ENCODE measurements around the gene SLC25A30. TPM values are rescaled to one million over a fixed set of nuclear protein-coding genes. Genes with fewer than 3 reads are reported as not detected.
"Not testable (repeated sequence)": the region's sequence is repeated elsewhere in the genome, so short reads cannot be mapped to it uniquely, and the experiment has no call there.

Gene SLC25A30
- total and polyA plus RNA-seq, 2 donors (not counting 1 experiment from before 2014, with no cell fraction given): 11.2 to 16.9 TPM

DNA sequence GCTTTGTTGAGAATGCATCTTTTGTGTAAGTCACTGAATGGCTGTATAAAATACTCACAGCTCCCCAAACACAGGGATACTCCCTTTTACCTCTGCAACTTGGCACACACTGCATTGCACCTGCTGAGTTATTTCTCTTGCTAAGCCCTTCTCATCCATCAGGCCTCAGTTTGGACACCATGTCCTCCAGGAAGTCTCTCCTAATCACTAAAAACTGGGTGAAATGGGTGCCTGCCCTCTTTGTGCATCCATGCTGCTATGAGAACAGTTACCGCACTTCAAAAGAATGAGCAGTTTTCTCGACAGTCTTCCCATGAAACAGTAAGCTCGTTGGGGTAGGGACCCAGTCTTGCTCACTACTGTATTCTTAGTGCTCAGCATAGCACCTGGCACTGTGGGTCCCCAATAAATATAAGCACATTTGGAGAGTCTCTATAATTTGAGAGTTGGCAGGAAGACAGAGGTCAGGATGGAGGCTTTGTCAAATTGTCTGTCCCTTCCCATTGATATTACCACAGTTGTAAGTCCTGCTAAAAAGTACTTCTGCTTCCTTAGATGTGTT, 4.6 kb upstream of the SLC25A30 start:
- intact Hi-C loops (cut with micrococcal nuclease): no loop called here
- WGBS (ENCODE audit: insufficient coverage): 94% methylated on average over 3 of the region's 3 CpGs
- Histone ChIP-seq H3K4me2 (replicated peaks; ENCODE audit: low read depth, low read length, poor library complexity, severe bottlenecking) (no peak overlapping the region), H4K20me1 (ENCODE audit: control insufficient read depth, insufficient read depth, low read length, poor library complexity, severe bottlenecking) (no peaks in the 10 kb centered on the region), H3K4me1 (ENCODE audit: control insufficient read depth in 2 of 2, insufficient read depth in 2 of 2, low read length in 2 of 2) (no peaks in the 10 kb centered on the region), H3K27me3 (replicated peaks in 1 of 4; ENCODE audit: control extremely low read depth in 1 of 4, control insufficient read depth in 3 of 4, insufficient read depth in 4 of 4, low read length in 3 of 4) (no peaks in the 10 kb centered on the region), H3K27ac (ENCODE audit: low read length in 2 of 2) (no peak overlapping the region), H2AFZ (ENCODE audit: insufficient read depth, low read depth, low read length, poor library complexity, severe bottlenecking) (peak overlapping the region; percentile 50), H3K36me3 (replicated peaks in 1 of 2; ENCODE audit: control extremely low read depth in 1 of 2, control insufficient read depth in 1 of 2, extremely low read depth in 1 of 2, insufficient read depth in 2 of 2, low read length in 1 of 2) (no peaks in the 10 kb centered on the region), H3K9ac (ENCODE audit: low read length) (no peak overlapping the region), H3K4me3 (ENCODE audit: control extremely low read depth in 1 of 5, extremely low read depth in 1 of 5, insufficient read depth in 1 of 5, low read depth in 2 of 5, low read length in 4 of 5) (no peak overlapping the region), H3K79me2 (ENCODE audit: control insufficient read depth, insufficient read depth, low read length) (no peaks in the 10 kb centered on the region), H3K9me3 (ENCODE audit: control extremely low read depth in 1 of 3, control insufficient read depth in 2 of 3, insufficient read depth in 1 of 3, low read length in 2 of 3) (no peaks in the 10 kb centered on the region)
- Mint-ChIP-seq H3K4me3 (no peak overlapping the region), H3K27me3 (no peaks in the 10 kb centered on the region), H3K4me1 (peaks cover 5% of the 10 kb centered on the region), H3K27ac (peak overlapping the region; percentile 32), H3K9me3 (ENCODE audit: insufficient read depth) (no peaks in the 10 kb centered on the region)
- ChIA-PET POLR2A (no interaction called here), CTCF (no interaction called here)
- ATAC-seq (ENCODE audit: low read depth): no peak
- TF ChIP-seq EZH2 (IDR thresholded peaks at IDR 0.05; ENCODE audit: borderline replicate concordance, insufficient read depth, low read depth, low read length, poor library complexity, severe bottlenecking) (no peak), CTCF (IDR thresholded peaks at IDR 0.05) (no peak)
- no peak for DNase-seq

DNA sequence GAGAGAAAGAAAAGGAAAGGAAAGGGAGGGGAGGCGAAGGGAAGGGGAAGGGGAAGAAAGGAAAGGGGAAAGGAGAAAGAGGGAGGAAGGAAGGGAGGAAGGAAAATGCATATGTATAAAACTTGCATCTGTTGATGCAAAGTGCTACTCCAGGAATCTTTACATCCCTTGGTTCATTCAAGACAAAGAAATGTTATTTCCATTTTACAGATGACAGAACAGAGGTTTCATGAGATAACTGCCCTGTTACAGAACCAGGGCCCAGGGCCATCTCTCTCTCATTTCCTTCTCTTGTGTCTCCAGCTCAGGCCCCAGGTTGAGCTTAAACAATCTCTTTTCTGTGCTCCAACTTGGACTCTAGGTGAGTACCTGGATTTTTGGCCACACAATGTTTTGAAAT, 1.8 kb upstream of the SLC25A30 start:
- Mint-ChIP-seq H3K27ac (peak overlapping the region; percentile 68), H3K4me1 (peaks cover 16% of the 10 kb centered on the region), H3K4me3 (peak overlapping the region; percentile 67), H3K27me3 (no peaks in the 10 kb centered on the region), H3K9me3 (ENCODE audit: insufficient read depth) (no peaks in the 10 kb centered on the region)
- TF ChIP-seq CTCF (IDR thresholded peaks at IDR 0.05) (no peak), EZH2 (IDR thresholded peaks at IDR 0.05; ENCODE audit: borderline replicate concordance, insufficient read depth, low read depth, low read length, poor library complexity, severe bottlenecking) (no peak)
- Histone ChIP-seq H3K27me3 (replicated peaks in 1 of 4; ENCODE audit: control extremely low read depth in 1 of 4, control insufficient read depth in 3 of 4, insufficient read depth in 4 of 4, low read length in 3 of 4) (no peaks in the 10 kb centered on the region), H3K36me3 (replicated peaks in 1 of 2; ENCODE audit: control extremely low read depth in 1 of 2, control insufficient read depth in 1 of 2, extremely low read depth in 1 of 2, insufficient read depth in 2 of 2, low read length in 1 of 2) (peaks cover 0 to 2% of the 10 kb centered on the region in 2 experiments), H3K4me2 (replicated peaks; ENCODE audit: low read depth, low read length, poor library complexity, severe bottlenecking) (no peak overlapping the region), H3K4me3 (ENCODE audit: control extremely low read depth in 1 of 5, extremely low read depth in 1 of 5, insufficient read depth in 1 of 5, low read depth in 2 of 5, low read length in 4 of 5) (no peak overlapping the region), H2AFZ (ENCODE audit: insufficient read depth, low read depth, low read length, poor library complexity, severe bottlenecking) (peak overlapping the region; percentile 27), H3K9me3 (ENCODE audit: control extremely low read depth in 1 of 3, control insufficient read depth in 2 of 3, insufficient read depth in 1 of 3, low read length in 2 of 3) (no peaks in the 10 kb centered on the region), H3K9ac (ENCODE audit: low read length) (no peak overlapping the region), H3K4me1 (ENCODE audit: control insufficient read depth in 2 of 2, insufficient read depth in 2 of 2, low read length in 2 of 2) (peaks cover 8 to 9% of the 10 kb centered on the region in 2 donors), H4K20me1 (ENCODE audit: control insufficient read depth, insufficient read depth, low read length, poor library complexity, severe bottlenecking) (peaks cover 6% of the 10 kb centered on the region), H3K79me2 (ENCODE audit: control insufficient read depth, insufficient read depth, low read length) (peaks cover 14% of the 10 kb centered on the region), H3K27ac (ENCODE audit: low read length in 2 of 2) (no peak overlapping the region)
- ATAC-seq (ENCODE audit: low read depth): no peak
- intact Hi-C loops (cut with micrococcal nuclease): loop anchor here (2.0 to 5.0 kb wide), 5 partner anchors 298 to 843 kb away; partner anchors contain the start of genes GPALPP1, GTF2F2, LCP1 and NUFIP1
- ChIA-PET POLR2A (no interaction called here), CTCF (interaction anchor here (0.7 kb wide), 1 partner anchor 492 kb away, joined by 5 read pairs; no protein-coding TSS in a partner anchor)
- no peak for DNase-seq
- WGBS (ENCODE audit: insufficient coverage): 100% methylated on average over 1 of the region's 1 CpG

GRCh38 chr13:45419389-45419788, 1.2 kb upstream of the SLC25A30 start:
- H3K4me3 Mint-ChIP-seq; H2AFZ ChIP-seq (ENCODE audit: insufficient read depth, low read depth, low read length, poor library complexity, severe bottlenecking); POLR2A ChIA-PET; H3K9me3 Mint-ChIP-seq (ENCODE audit: insufficient read depth); H3K36me3 ChIP-seq (replicated peaks in 1 of 2; ENCODE audit: control extremely low read depth in 1 of 2, control insufficient read depth in 1 of 2, extremely low read depth in 1 of 2, insufficient read depth in 2 of 2, low read length in 1 of 2); H3K4me3 ChIP-seq (ENCODE audit: control extremely low read depth in 1 of 5, extremely low read depth in 1 of 5, insufficient read depth in 1 of 5, low read depth in 2 of 5, low read length in 4 of 5); H3K27me3 Mint-ChIP-seq; H3K27ac ChIP-seq (ENCODE audit: low read length in 2 of 2); H3K27me3 ChIP-seq (replicated peaks in 1 of 4; ENCODE audit: control extremely low read depth in 1 of 4, control insufficient read depth in 3 of 4, insufficient read depth in 4 of 4, low read length in 3 of 4); H3K9me3 ChIP-seq (ENCODE audit: control extremely low read depth in 1 of 3, control insufficient read depth in 2 of 3, insufficient read depth in 1 of 3, low read length in 2 of 3); H3K9ac ChIP-seq (ENCODE audit: low read length); DNase-seq; H3K4me2 ChIP-seq (replicated peaks; ENCODE audit: low read depth, low read length, poor library complexity, severe bottlenecking); H3K27ac Mint-ChIP-seq; ATAC-seq (ENCODE audit: low read depth); H4K20me1 ChIP-seq (ENCODE audit: control insufficient read depth, insufficient read depth, low read length, poor library complexity, severe bottlenecking): not testable (repeated sequence)
- CTCF ChIA-PET: interaction anchor here (0.7 kb wide), 1 partner anchor 492 kb away, joined by 5 read pairs; no protein-coding TSS in a partner anchor
- 100% methylated on average over 7 of the region's 16 CpGs for WGBS (ENCODE audit: insufficient coverage)
- peaks cover 21% of the 10 kb centered on the region for H3K4me1 Mint-ChIP-seq
- intact Hi-C loops (cut with micrococcal nuclease): loop anchor here (2.0 to 5.0 kb wide), 5 partner anchors 297 to 843 kb away; partner anchors contain the start of genes GPALPP1, GTF2F2, LCP1 and NUFIP1
- peaks cover 9 to 11% of the 10 kb centered on the region in 2 donors for H3K4me1 ChIP-seq (ENCODE audit: control insufficient read depth in 2 of 2, insufficient read depth in 2 of 2, low read length in 2 of 2)
- peaks cover 19% of the 10 kb centered on the region for H3K79me2 ChIP-seq (ENCODE audit: control insufficient read depth, insufficient read depth, low read length)

Measured in B cell (primary cell).